ENCODE data around the gene PRPS1. TPM values are rescaled to one million over a fixed set of nuclear protein-coding genes. Genes with fewer than 3 reads are reported as not detected.
A peak's percentile ranks its signal among the peaks of the same experiment; 100 is the strongest.

Gene PRPS1
- total RNA-seq, 2 donors from 2014 or later = 19.0 to 23.8 TPM

DNA sequence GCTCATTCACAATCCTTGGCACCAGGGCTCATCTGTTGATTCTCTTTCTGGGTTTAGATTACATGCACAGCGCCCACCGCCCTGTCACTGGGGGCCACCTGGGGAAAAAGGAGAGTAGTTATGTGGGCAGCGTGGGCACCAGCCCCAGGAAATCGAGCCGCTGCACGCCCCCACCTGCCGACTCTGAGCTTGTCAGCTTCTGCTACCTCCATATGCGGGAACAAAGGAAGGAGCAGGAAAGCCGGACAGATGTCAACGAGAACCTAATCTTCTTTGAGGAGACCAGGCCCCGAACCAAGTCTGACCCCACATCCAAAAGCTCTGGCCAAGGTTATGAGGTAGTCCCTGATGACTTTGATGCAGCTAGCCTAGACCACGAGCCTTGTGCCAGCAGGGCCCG is 31.0 kb upstream of the PRPS1 start:
- TF ChIP-seq CTCF (IDR thresholded peaks at IDR 0.05) = no peak
- H3K4me1 ChIP-seq = no peaks in the 10 kb centered on the region

DNA sequence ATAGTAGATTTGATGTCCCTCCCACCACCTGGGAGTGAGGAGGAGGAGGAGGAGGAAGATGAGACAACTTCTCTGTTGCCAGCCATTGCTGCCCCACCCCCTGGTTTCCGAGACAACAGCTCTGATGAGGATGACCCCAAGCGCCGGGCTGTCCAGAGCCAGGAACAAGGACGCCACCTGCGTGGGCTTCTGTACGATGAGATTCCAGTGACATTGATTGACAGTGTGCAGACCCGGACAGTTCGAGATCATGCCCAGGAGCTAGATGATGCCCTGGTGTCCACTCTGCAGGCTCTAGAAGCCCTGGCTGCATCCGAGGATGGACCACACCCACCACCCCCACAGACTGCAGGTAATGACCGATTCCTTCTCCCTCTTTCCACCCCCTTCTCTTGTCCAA is 30.5 kb upstream of the PRPS1 start:
- no peak for TF ChIP-seq CTCF (IDR thresholded peaks at IDR 0.05)

More for the DNA sequence above, 31.0 kb upstream of the PRPS1 start:
- Histone ChIP-seq H3K27ac (no peak overlapping the region), H3K27me3 (no peaks in the 10 kb centered on the region), H3K4me3 (no peak overlapping the region), H3K9me3 (no peaks in the 10 kb centered on the region), H3K36me3 (no peaks in the 10 kb centered on the region)
- peak; percentile 32 for DNase-seq (ENCODE audit: low spot score)

GRCh38 chrX:107599450-107599861 is 28.9 kb upstream of the PRPS1 start:
- H3K4me3 ChIP-seq = no peak overlapping the region

More for the DNA sequence above, 30.5 kb upstream of the PRPS1 start:
- Histone ChIP-seq H3K27me3 (no peaks in the 10 kb centered on the region), H3K4me3 (no peak overlapping the region), H3K4me1 (no peaks in the 10 kb centered on the region), H3K9me3 (no peaks in the 10 kb centered on the region), H3K27ac (no peak overlapping the region), H3K36me3 (no peaks in the 10 kb centered on the region)
- peak; percentile 55 for DNase-seq (ENCODE audit: low spot score)

GRCh38 chrX:107600366-107600765 is 27.9 kb upstream of the PRPS1 start:
- Histone ChIP-seq H3K36me3 (no peaks in the 10 kb centered on the region), H3K27ac (no peak overlapping the region), H3K9me3 (no peaks in the 10 kb centered on the region), H3K4me1 (no peaks in the 10 kb centered on the region), H3K4me3 (no peak overlapping the region), H3K27me3 (no peaks in the 10 kb centered on the region)
- DNase-seq (ENCODE audit: low spot score) = peak; percentile 50
- no peak for TF ChIP-seq CTCF (IDR thresholded peaks at IDR 0.05)

More at GRCh38 chrX:107599450-107599861, 28.9 kb upstream of the PRPS1 start:
- Histone ChIP-seq H3K4me1 (no peaks in the 10 kb centered on the region), H3K9me3 (no peaks in the 10 kb centered on the region), H3K27me3 (no peaks in the 10 kb centered on the region), H3K36me3 (no peaks in the 10 kb centered on the region), H3K27ac (no peak overlapping the region)
- no peak for DNase-seq (ENCODE audit: low spot score)
- no peak for TF ChIP-seq CTCF (IDR thresholded peaks at IDR 0.05)

DNA sequence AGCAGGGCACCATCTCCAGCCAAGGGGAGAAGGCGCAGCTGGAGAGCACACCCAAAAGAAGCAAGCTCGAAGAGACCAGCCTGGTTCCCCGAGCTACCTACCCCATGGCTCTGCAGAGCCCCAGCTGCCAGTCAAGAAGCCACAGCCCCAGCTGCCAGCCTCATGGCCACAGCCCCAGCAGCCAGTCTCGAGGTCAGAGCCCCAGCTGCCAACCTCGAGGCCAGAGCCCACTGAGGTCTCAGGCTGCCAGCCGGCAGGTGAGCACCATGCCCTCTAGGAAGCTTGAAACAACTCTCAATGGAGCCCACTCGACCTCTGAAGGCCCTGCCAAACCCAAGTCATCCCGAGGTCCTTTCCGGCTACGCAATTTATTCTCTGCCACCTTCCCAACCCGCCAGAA is 27.0 kb upstream of the PRPS1 start:
- DNase-seq (ENCODE audit: low spot score) = peak; percentile 26
- no peak overlapping the region for H3K27ac ChIP-seq
- H3K4me3 ChIP-seq = no peak overlapping the region
- H3K27me3 ChIP-seq = no peaks in the 10 kb centered on the region
- TF ChIP-seq CTCF (IDR thresholded peaks at IDR 0.05) = no peak
- no peaks in the 10 kb centered on the region for H3K9me3 ChIP-seq
- no peaks in the 10 kb centered on the region for H3K36me3 ChIP-seq
- H3K4me1 ChIP-seq = no peaks in the 10 kb centered on the region

DNA sequence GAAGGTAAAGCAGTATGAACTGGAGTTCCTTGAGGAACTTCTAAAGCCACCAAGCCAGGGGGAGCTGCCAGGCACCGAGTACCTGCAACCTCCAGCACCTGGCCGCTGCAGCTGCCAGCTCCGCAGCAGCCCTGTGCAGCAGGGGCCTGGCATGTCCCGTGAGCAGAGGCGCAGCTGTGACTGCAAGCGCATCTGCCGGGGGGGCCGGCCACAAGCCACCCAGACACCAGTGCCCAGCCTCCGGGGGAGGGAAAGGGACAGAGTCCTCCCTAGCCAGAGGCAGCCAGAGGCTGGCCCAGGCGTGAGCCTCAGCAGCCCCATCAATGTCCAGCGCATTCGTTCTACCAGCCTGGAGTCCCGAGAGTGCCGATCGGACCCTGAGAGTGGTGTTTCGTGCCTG is 26.6 kb upstream of the PRPS1 start:
- no peaks in the 10 kb centered on the region for H3K27me3 ChIP-seq
- H3K4me3 ChIP-seq = no peak overlapping the region
- DNase-seq (ENCODE audit: low spot score) = peak; percentile 36

More for the DNA sequence above, 26.6 kb upstream of the PRPS1 start:
- Histone ChIP-seq H3K9me3 (no peaks in the 10 kb centered on the region), H3K4me1 (no peaks in the 10 kb centered on the region), H3K27ac (no peak overlapping the region), H3K36me3 (no peaks in the 10 kb centered on the region)
- TF ChIP-seq CTCF (IDR thresholded peaks at IDR 0.05) = no peak

All from right atrium auricular region (tissue), 2 donors.